ENCODE results near the gene TAB2.
"Not testable (repeated sequence)": the region's sequence is repeated elsewhere in the genome, so short reads cannot be mapped to it uniquely, and the experiment has no call there.

TAB2 gene

DNA sequence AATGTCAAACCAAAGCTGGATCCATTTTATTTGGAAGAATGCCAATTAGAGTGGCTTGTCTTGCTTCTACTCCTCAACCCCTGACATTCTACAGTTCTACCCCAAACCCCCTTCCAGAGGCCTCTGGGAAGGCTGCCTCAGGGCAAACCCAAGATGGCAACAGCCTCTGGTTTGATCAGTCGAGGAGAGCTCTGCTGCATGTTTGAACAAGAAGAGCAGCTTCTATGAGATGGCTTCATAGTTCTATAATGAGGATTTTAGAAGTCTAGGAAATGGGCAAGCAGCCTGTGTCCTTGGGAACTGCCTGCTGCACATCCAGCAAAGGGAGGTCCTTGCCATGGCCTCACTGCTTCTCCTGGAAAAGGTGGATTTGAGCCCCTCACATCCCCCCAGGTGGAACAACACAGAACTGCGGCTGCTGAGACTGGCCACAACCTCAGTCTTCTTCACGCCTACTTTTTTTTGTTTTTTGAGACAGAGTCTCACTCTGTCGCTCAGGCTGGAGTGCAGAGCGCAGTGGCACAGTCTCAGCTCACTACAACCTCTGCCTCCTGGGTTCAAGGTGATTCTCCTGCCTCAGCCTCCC is 129.4 kb downstream of the TAB2 start:
- no peak for DNase-seq

- DNase-seq, result no peak
Observed at GRCh38 chr6:149448821-149449453, 131.4 kb downstream of the TAB2 start.

- no peak for DNase-seq
Observed at GRCh38 chr6:149449831-149450678, 132.5 kb downstream of the TAB2 start.

- DNase-seq, result no peak
Observed at GRCh38 chr6:149450679-149451375, 133.3 kb downstream of the TAB2 start.

GRCh38 chr6:149451376-149452036 is 134.0 kb downstream of the TAB2 start:
- no peak for DNase-seq

- DNase-seq, result no peak
Observed at GRCh38 chr6:149452037-149452939, 134.8 kb downstream of the TAB2 start.

DNA sequence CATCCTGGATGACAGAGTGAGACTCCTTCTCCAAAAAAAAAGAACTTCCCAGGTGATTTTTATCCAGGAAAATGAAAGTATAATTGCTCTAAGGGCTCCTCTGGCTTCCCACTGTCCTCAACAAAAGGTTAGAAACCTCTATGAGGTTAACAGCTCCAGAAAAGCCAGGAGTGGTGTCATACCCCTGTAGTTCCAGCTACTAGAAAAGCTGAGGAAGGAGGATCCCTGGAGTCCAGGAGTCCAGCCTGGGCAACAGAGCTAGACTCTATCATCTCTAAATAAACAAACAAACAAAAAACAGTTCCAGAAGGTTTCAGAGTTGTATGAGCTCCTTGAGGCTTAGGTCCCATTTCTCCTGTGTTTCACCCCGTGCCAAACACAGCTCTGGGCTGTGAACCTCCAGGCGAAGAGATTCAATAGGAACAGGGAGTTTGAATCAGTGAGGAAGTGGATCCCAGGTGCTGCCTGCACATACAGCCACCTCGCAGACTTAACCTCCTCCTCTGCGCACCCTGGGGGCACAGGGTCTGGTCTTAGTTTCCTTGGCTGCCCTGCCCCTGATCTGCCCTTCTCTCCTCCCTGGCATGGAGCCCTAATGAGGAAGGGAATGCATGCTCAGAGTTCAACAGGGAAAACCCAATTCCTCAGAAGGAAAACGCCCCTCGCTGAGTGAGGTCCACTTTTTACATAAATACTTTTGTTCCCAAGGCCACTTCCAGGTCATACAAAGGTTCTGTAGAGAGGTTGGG is 136.3 kb downstream of the TAB2 start:
- DNase-seq, result no peak

DNA sequence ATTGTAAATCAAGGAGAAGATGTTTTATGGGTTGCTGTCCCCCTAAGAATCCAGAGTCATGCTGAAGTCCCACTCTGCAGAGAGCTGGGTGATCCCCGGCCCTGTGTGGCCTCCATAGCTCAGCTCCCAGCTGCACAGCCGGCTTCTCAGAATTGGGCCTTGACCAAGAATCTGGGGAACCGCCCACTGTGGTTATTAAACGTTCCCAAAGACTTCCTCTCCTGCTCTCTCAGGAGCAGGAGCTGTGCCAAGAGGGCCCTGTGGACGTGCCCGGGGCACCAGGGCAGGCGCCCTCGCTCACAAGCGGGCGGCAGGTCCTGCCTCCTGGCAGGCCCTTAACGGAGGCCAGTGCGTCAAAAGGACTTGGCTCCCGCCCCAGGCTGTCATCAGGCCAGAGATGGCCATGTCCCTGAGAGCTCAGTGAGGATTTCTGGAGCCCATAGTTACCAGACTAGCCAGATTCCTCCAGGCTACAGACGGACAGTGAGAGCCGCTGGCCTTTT is 136.9 kb downstream of the TAB2 start:
- no peak for DNase-seq

DNA sequence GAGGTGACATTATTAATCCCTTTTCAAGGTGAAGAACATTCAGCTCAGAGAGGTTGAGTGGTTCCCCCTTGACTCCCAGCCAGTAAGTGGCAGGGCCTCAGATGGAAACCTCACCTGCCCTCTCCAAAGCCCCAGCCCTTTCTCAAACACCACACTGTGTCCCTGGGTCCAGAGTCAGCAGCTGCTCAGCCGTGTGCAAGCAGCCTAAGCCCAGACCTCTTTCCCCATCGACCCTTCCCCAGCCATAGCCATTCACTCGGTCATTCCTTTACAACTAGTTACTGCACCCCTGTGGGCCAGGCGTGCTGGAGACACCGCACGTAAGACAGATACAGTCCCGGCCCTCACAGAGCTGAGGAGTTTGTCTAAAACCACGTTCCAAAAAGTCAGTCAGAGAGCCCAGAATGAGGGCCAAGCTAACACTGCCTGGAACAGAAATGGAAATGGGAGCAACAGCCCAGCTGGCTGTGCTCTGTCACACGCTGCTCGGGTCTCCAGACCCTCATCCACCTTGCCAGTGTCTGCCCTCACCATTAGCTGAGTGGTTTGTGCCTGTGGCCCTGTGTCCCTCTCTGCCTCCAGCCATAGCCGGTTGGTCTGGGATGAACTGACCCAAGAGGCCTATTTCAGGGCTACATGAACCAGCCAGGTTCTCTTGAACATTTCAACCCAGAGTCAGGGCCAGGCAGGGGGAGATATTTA is 137.7 kb downstream of the TAB2 start:
- DNase-seq, result no peak

GRCh38 chr6:149456311-149457021 is 139.0 kb downstream of the TAB2 start:
- DNase-seq, result no peak

DNA sequence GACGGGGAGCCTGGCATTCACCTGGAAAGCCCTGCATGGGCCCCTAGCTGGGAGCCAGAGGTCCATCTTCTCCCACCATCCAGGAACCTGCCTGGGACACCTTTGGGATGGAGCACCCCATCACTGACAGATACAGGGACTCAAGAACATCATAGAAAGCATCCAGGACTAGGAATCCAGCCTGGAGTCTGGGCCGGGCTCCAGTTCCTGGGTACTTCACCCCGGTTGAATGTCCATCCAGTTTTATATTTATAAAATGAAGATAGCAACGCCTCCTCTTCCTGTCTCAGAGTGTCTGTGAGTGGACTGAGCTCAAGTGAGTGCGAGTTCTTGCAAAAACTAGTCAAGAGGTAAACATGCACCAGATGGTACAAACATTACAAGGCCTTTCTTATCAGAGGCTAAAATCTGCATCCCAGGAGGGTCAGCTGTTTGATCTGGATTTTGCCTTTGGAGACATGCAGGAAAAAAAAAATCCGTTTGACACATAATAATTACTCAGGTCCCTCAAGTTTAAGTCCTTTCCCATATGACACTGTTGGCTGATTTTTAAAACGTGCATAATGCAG is 139.9 kb downstream of the TAB2 start:
- no peak for DNase-seq

- no peak for DNase-seq
Observed at GRCh38 chr6:149458196-149458595, 140.7 kb downstream of the TAB2 start.

GRCh38 chr6:149458806-149459205 is 141.3 kb downstream of the TAB2 start:
- no peak for DNase-seq

DNA sequence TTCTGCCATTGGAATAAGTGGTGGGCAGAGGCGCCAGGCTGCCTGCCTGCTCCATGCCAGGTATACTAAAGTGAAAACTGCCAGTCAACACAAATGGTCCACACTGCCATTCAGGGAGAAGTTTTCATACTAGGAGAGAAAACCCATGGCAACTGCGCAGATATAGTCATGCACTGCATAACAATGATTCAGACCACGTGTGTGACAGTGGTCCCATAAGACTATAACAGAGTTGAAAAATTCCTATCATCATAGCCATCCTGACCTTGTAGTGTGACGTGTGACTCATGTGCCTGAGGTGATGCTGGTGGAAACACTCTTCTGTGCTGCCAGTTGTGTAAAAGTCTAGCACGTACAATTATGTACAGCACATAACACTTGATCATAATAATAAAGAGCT is 142.2 kb downstream of the TAB2 start:
- DNase-seq, result no peak

GRCh38 chr6:149460249-149460648 is 142.7 kb downstream of the TAB2 start:
- DNase-seq, result not testable (repeated sequence)

Measured in activated CD8-positive, alpha-beta memory T cell treated with anti-CD3 and anti-CD28 coated beads, Interleukin-2, amount 50 U/mL, for 48 hours (primary cell).